Adrenal gland (tissue), 12 donors: ENCODE data around the gene RAB9B. TPM values are rescaled to one million over a fixed set of nuclear protein-coding genes. Genes with fewer than 3 reads are reported as not detected.

Experiments used
- DNase-seq, 7 donors: peaks; one replicate each; pipeline ENCODE4 v3.0.0-alpha.2; 2019 to 2020
- H3K27ac ChIP-seq, 5 donors: fragments of 200-600 bp; sonication (generic) in 4 of 5; 1 replicate in 3 of 5; 2 replicates in 2 of 5; pipeline versions ENCODE4 v1.5.1 to v1.8.0; 2016 to 2020; ENCODE audit warnings: mild to moderate bottlenecking in 1 of 5
- H3K27me3 ChIP-seq: fragments of 200-600 bp; 2 replicates; pipeline ENCODE4 v1.8.0; 2021
- H3K36me3 ChIP-seq, 2 donors: fragments of 200-600 bp; replicated peaks in 1 of 2; 1 replicate in 1 of 2; 2 replicates in 1 of 2; pipeline versions ENCODE4 v1.5.1 to v1.8.0; 2018 to 2022
- H3K4me1 ChIP-seq, 2 donors: fragments of 200-600 bp; replicated peaks in 1 of 2; 1 replicate in 1 of 2; 2 replicates in 1 of 2; pipeline versions ENCODE4 v1.5.1 to v1.8.0; 2018 to 2021
- H3K4me3 ChIP-seq, 4 donors: fragments of 200-600 bp; sonication (generic) in 3 of 4; one replicate each; pipeline ENCODE4 v1.5.1; 2016 to 2018
- H3K9me3 ChIP-seq, 3 donors: fragments of 200-600 bp; sonication (generic) in 1 of 3; replicated peaks in 1 of 3; 1 replicate in 2 of 3; 2 replicates in 1 of 3; pipeline versions ENCODE4 v1.5.1 to v1.8.0; 2016 to 2021
- CTCF ChIP-seq, 6 experiments: fragments of 450-650 bp in 4 of 6; fragments of 200-600 bp in 2 of 6; sonication (generic) in 1 of 6; IDR thresholded peaks; 1 replicate in 5 of 6; 2 replicates in 1 of 6; pipeline versions ENCODE4 v1.5.1 to v1.8.0; 2016 to 2021; ENCODE audit warnings: antibody characterized with exemption in 6 of 6, mild to moderate bottlenecking in 2 of 6, moderate library complexity in 1 of 6
- POLR2A ChIP-seq, 2 donors: fragments of 450-650 bp; IDR thresholded peaks; one replicate each; pipeline ENCODE4 v1.6.1; 2017; ENCODE audit warnings: antibody characterized with exemption in 2 of 2, mild to moderate bottlenecking in 2 of 2, moderate library complexity in 1 of 2
- WGBS, 4 donors: extraction: QIAGEN DNeasy Blood & Tissue Kit in 2 of 4; methylation state at CpG; one replicate each; pipeline versions ENCODE4 v1.1.5 to v1.1.7; 2013 to 2017; 5-methylcytosine and 5-hydroxymethylcytosine counted together
- intact Hi-C, 2 donors: fragments of 100-400 bp; cut with DNase I; formaldehyde crosslinking; loops; one replicate each; pipeline versions ENCODE4 v1.14.1 to v1.15.0; 2022 to 2023
- polyA plus RNA-seq, 3 donors: library from polyadenylated mRNA; stranded (reverse); fragments of 200-250 nt in 2 of 3; fragments of 350-450 nt in 1 of 3; fragmentation: Illumina TruSeq in 1 of 3; extraction: RNeasy Lipid Tissue Mini Kit (QIAGEN cat#74804) in 1 of 3; gene quantifications; one replicate each; pipeline ENCODE4 v1.2.3, GENCODE V29; 2013 to 2014
- total RNA-seq, 9 donors: library from RNA; depleted of rRNA in 4 of 9; stranded (reverse); fragments of >200 nt in 4 of 9; fragments of 120-200 nt in 1 of 9; fragmentation: NEBNext Ultra II Directional in 1 of 9; extraction: Animal tissue kit (Norgen Biotek cat#: 25700) in 1 of 9; gene quantifications; one replicate each; pipeline versions ENCODE4 v1.1.0 to v1.2.4, GENCODE V29; 2013 to 2023
- donor health status: healthy with polysubstance abuse.
- donor health status: Bipolar disorder and iron deficiency.
- donor health status: DM: yes; HTN: yes; CAD: no.
- donor health status: DM: no; HTN: no; CAD: no.
- donor health status: DM: no; HTN: no; CAD: no.
- donor health status: DM: yes; HTN: yes; CAD: no.

The RAB9B gene
- total and polyA plus RNA-seq, 12 donors = 0.09 to 6.3 (median 1.9) TPM

GRCh38 chrX:103780336-103781061 lies 51.6 kb downstream of the RAB9B start:
- peaks cover 16% of the 10 kb centered on the region for H3K27me3 ChIP-seq
- H3K27ac ChIP-seq = no peak overlapping the region
- intact Hi-C loops = no loop called here
- TF ChIP-seq POLR2A (IDR thresholded peaks at IDR 0.05) (no peak), CTCF (IDR thresholded peaks at IDR 0.05) (no peak)
- no peak for DNase-seq
- no peaks in the 10 kb centered on the region for H3K9me3 ChIP-seq
- no peak overlapping the region for H3K4me3 ChIP-seq
- WGBS, 4 donors = 82 to 87% (median 84%) methylated on average over 10 of the region's 10 CpGs
- H3K36me3 ChIP-seq = no peaks in the 10 kb centered on the region
- no peaks in the 10 kb centered on the region for H3K4me1 ChIP-seq

GRCh38 chrX:103779141-103779789 lies 52.8 kb downstream of the RAB9B start:
- Histone ChIP-seq H3K4me3 (no peak overlapping the region), H3K27ac (no peak overlapping the region), H3K36me3 (no peaks in the 10 kb centered on the region), H3K4me1 (no peaks in the 10 kb centered on the region), H3K27me3 (peaks cover 16% of the 10 kb centered on the region), H3K9me3 (no peaks in the 10 kb centered on the region)
- 47 to 63% (median 49%) methylated on average over 4 to 6 of the region's 6 CpGs for WGBS, 4 donors
- intact Hi-C loops = loop anchor here in 1 of 2 donors (10.0 kb wide), 1 partner anchor 64 kb away; the partner anchor contains the start of gene TMEM31
- TF ChIP-seq CTCF (IDR thresholded peaks at IDR 0.05) = no peak
- no peak for TF ChIP-seq POLR2A (IDR thresholded peaks at IDR 0.05)
- DNase-seq = peak in 6 of 7 donors; percentile 19 to 68 (median 26)

- Histone ChIP-seq H3K9me3 (no peaks in the 10 kb centered on the region), H3K27ac (no peak within 1 kb of the TSS), H3K36me3 (no peaks in the 10 kb centered on the region), H3K27me3 (peaks cover 16% of the 10 kb centered on the region), H3K4me1 (no peaks in the 10 kb centered on the region), H3K4me3 (no peak within 1 kb of the TSS)
- intact Hi-C loops = loop anchor here in 1 of 2 donors (10.0 kb wide), 1 partner anchor 62 kb away; the partner anchor contains the start of gene TMEM31
- 59 to 82% (median 77%) methylated on average over 2 of the region's 2 CpGs for WGBS, 4 donors
- DNase-seq = no peak
- TF ChIP-seq POLR2A (IDR thresholded peaks at IDR 0.05) = no peak
- no peak for TF ChIP-seq CTCF (IDR thresholded peaks at IDR 0.05)
Measured at GRCh38 chrX:103776546-103776945, 55.5 kb downstream of the RAB9B start, which contains the start of gene PLP1. Gene PLP1, plus strand, starts transcription at chrX:103776840. Its CDS starts 156 bp downstream, at chrX:103776996.

- H3K4me3 ChIP-seq = no peak overlapping the region
- intact Hi-C loops = loop anchor here in 1 of 2 donors (10.0 kb wide), 1 partner anchor 59 kb away; the partner anchor contains the start of gene TMEM31
- TF ChIP-seq CTCF (IDR thresholded peaks at IDR 0.05) (peak; percentile 16 to 59 (median 56)), POLR2A (IDR thresholded peaks at IDR 0.05) (no peak)
Measured at GRCh38 chrX:103774070-103774642, 57.9 kb downstream of the RAB9B start.

More at GRCh38 chrX:103774070-103774642, 57.9 kb downstream of the RAB9B start:
- H3K9me3 ChIP-seq = no peaks in the 10 kb centered on the region
- H3K27me3 ChIP-seq = peaks cover 16% of the 10 kb centered on the region
- H3K27ac ChIP-seq = no peak overlapping the region
- WGBS, 4 donors = 48 to 66% (median 60%) methylated on average over 5 to 6 of the region's 6 CpGs
- DNase-seq = peak in 4 of 7 donors; percentile 20 to 34 (median 26)
- no peaks in the 10 kb centered on the region for H3K4me1 ChIP-seq
- no peaks in the 10 kb centered on the region for H3K36me3 ChIP-seq
